ENCODE results near the gene LRRC18. TPM values are rescaled to one million over a fixed set of nuclear protein-coding genes. Genes with fewer than 3 reads are reported as not detected.

Gene LRRC18
- total and polyA plus RNA-seq, 7 donors: 0.15 TPM; not detected in 6

DNA sequence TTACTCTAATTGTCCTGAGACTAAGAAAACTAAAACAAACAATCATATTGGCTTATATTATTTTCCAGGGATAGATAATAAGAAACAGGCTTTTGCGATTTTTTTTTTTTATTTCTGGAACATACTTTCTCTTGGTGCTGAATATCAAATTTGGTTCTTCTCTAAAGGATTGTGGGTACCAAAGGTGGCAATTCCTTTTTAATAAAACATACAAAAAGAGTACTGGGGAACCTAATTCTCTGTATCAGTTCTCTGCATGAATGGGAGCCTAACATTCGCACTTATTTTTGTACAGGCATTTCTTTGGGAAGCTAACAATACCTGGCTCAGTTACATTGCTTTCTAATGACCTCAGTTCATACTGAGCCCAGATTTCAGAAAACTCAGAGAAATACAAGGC is 32.8 kb downstream of the LRRC18 start:
- TF ChIP-seq, protein P1, sequence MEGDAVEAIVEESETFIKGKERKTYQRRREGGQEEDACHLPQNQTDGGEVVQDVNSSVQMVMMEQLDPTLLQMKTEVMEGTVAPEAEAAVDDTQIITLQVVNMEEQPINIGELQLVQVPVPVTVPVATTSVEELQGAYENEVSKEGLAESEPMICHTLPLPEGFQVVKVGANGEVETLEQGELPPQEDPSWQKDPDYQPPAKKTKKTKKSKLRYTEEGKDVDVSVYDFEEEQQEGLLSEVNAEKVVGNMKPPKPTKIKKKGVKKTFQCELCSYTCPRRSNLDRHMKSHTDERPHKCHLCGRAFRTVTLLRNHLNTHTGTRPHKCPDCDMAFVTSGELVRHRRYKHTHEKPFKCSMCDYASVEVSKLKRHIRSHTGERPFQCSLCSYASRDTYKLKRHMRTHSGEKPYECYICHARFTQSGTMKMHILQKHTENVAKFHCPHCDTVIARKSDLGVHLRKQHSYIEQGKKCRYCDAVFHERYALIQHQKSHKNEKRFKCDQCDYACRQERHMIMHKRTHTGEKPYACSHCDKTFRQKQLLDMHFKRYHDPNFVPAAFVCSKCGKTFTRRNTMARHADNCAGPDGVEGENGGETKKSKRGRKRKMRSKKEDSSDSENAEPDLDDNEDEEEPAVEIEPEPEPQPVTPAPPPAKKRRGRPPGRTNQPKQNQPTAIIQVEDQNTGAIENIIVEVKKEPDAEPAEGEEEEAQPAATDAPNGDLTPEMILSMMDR (IDR thresholded peaks at IDR 0.05): no peak
- TF ChIP-seq POLR2AphosphoS5 (IDR thresholded peaks at IDR 0.05): no peak
- Histone ChIP-seq H3K4me3 (no peak overlapping the region), H3K36me3 (no peaks in the 10 kb centered on the region), H3K4me1 (no peaks in the 10 kb centered on the region), H3K27ac (no peak overlapping the region), H3K9me3 (no peaks in the 10 kb centered on the region), H3K27me3 (no peaks in the 10 kb centered on the region)
- 77 to 92% methylated on average over 2 of the region's 2 CpGs for WGBS, 2 donors
- intact Hi-C loops (cut with DNase I): no loop called here
- DNase-seq: no peak

DNA sequence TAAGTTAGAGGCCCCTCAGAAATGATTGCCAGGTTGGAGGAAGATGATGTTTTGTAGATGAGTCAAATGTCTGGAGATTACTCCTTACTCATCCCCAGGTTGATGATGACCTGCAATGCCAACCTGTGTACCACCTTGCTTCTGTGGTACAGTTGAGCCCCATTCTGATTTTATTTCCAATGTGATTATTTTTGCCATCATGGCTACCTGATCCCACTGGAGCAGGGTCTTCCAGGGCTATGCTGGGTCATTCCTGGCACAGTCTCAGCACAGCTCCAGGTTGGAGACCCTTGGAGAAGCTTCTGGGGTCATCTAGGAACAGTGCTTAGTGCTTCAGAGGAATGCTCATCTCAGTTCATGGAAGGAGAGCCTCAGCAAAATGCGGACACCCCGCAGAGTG is 34.3 kb downstream of the LRRC18 start:
- Histone ChIP-seq H3K9me3 (no peaks in the 10 kb centered on the region), H3K4me1 (no peaks in the 10 kb centered on the region), H3K27ac (no peak overlapping the region), H3K27me3 (no peaks in the 10 kb centered on the region), H3K36me3 (no peaks in the 10 kb centered on the region), H3K4me3 (no peak overlapping the region)
- TF ChIP-seq POLR2A (IDR thresholded peaks at IDR 0.05) (no peak), EP300 (IDR thresholded peaks at IDR 0.05) (no peak), POLR2AphosphoS5 (IDR thresholded peaks at IDR 0.05) (no peak)
- TF ChIP-seq, protein P1 (IDR thresholded peaks at IDR 0.05): no peak
- intact Hi-C loops (cut with DNase I): no loop called here
- 97 to 99% methylated on average over 2 of the region's 2 CpGs for WGBS, 2 donors
- no peak for DNase-seq

DNA sequence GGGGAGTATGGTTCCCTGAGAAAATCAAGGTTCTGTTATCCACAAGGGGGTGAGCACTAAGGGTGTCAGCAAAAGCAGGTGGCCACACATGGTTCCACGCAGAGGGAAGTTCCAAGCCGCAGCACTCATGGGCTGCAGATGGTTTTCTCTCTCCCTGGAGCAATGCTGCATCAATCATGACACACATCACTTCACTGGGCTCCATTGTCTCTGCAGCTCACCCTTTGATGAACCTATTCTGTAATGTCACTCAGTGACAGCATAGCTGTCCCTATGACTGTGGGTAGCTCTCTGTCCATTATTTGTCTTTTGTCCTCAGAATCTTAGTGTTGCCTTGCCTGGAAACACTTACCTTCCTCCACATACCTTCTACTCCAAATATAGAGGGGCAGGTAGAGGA is 34.8 kb downstream of the LRRC18 start:
- Histone ChIP-seq H3K27ac (no peak overlapping the region), H3K9me3 (no peaks in the 10 kb centered on the region), H3K4me1 (no peaks in the 10 kb centered on the region), H3K27me3 (no peaks in the 10 kb centered on the region), H3K36me3 (no peaks in the 10 kb centered on the region), H3K4me3 (no peak overlapping the region)
- WGBS, 2 donors: 90 to 93% methylated on average over 2 of the region's 2 CpGs
- TF ChIP-seq EP300 (IDR thresholded peaks at IDR 0.05): no peak
- TF ChIP-seq, protein P1 (IDR thresholded peaks at IDR 0.05): no peak
- no peak for TF ChIP-seq POLR2A (IDR thresholded peaks at IDR 0.05)
- no peak for TF ChIP-seq POLR2AphosphoS5 (IDR thresholded peaks at IDR 0.05)
- DNase-seq: no peak
- intact Hi-C loops (cut with DNase I): no loop called here

DNA sequence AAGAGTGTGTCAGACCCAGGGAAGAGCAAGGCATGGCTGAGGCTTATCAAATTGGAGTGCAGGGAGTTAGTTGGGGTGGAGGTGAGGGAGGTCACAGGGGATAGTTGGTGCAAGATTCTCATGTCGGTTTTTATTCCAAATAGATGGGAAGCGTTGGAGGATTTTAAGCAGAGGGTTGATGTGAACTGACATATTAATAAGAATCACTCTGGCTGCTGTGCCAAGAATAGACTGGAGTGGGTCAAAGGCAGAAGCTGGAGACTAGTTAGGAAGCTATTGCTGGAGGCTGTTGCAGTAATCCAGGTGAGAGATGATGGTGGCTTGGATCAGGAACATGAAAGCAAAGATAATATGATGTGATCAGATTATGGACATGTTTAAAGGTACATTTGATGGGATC is 36.5 kb downstream of the LRRC18 start:
- H3K27me3 ChIP-seq: no peaks in the 10 kb centered on the region
- DNase-seq: no peak
- no peak overlapping the region for H3K27ac ChIP-seq
- TF ChIP-seq, protein P1 (IDR thresholded peaks at IDR 0.05): no peak
- TF ChIP-seq POLR2AphosphoS5 (IDR thresholded peaks at IDR 0.05) (no peak), POLR2A (IDR thresholded peaks at IDR 0.05) (no peak), EP300 (IDR thresholded peaks at IDR 0.05) (no peak)
- H3K4me3 ChIP-seq: no peak overlapping the region
- no peaks in the 10 kb centered on the region for H3K4me1 ChIP-seq
- WGBS, 2 donors: 83 to 85% methylated on average over 2 of the region's 2 CpGs
- no peaks in the 10 kb centered on the region for H3K36me3 ChIP-seq
- intact Hi-C loops (cut with DNase I): no loop called here
- no peaks in the 10 kb centered on the region for H3K9me3 ChIP-seq

DNA sequence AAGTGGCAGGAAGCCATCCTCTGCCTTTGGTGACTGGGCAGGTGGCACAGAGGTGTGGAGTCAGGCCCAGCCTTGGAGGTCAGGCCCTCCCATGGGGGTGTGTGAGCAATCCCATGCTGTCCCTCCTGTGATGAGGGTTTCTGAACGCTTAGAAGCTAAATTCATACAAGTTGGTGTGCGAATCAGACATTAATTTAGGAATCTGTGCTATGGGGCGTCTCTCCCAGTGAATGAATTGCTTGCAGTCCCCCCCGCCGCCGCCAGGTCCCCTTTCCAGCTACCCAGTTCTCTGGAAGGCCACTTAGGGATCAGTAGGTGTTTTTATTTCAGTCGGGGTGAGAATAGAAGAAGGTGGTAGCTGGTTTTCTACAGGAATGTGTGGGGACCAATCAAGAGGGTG is 37.5 kb downstream of the LRRC18 start:
- intact Hi-C loops (cut with DNase I): no loop called here
- TF ChIP-seq POLR2A (IDR thresholded peaks at IDR 0.05) (no peak), POLR2AphosphoS5 (IDR thresholded peaks at IDR 0.05) (no peak), EP300 (IDR thresholded peaks at IDR 0.05) (no peak)
- TF ChIP-seq, protein P1 (IDR thresholded peaks at IDR 0.05): no peak
- WGBS, 2 donors: 93 to 96% methylated on average over 7 of the region's 7 CpGs
- no peak overlapping the region for H3K27ac ChIP-seq
- no peaks in the 10 kb centered on the region for H3K9me3 ChIP-seq
- no peaks in the 10 kb centered on the region for H3K4me1 ChIP-seq
- no peaks in the 10 kb centered on the region for H3K27me3 ChIP-seq
- no peak overlapping the region for H3K4me3 ChIP-seq
- H3K36me3 ChIP-seq: no peaks in the 10 kb centered on the region
- no peak for DNase-seq

All from sigmoid colon (tissue), 7 donors.